Activated CD8-positive, alpha-beta T cell treated with anti-CD3 and anti-CD28 coated beads for 36 hours (primary cell): ENCODE measurements around the gene PSMD2. TPM values are rescaled to one million over a fixed set of nuclear protein-coding genes. Genes with fewer than 3 reads are reported as not detected.

Source experiments
- ATAC-seq: fragments of 200-7000 bp; cut with Tn5 transposase; one replicate; pipeline ENCODE4 v1.10.0; 2021; ENCODE audit warnings: mild to moderate bottlenecking, moderate library complexity
- CTCF ChIA-PET: fragments of 350-600 bp; sonication (Branson Sonifier 250); formaldehyde crosslinking; loops from one replicate; lab custom pipeline; 2021; ENCODE audit warnings: antibody characterized with exemption; lab: Charles Lee
- POLR2A ChIA-PET: fragments of 350-600 bp; sonication (Branson Sonifier 250); formaldehyde crosslinking; loops from one replicate; lab custom pipeline; 2021; ENCODE audit warnings: antibody characterized with exemption; lab: Charles Lee
- DNase-seq: peaks from one replicate; pipeline ENCODE4 v3.0.0-alpha.2; 2020
- H3K27ac Mint-ChIP-seq: one replicate; pipeline ENCODE4 v1.8.0; 2021; ENCODE audit warnings: mild to moderate bottlenecking, mixed read lengths
- H3K27me3 Mint-ChIP-seq: one replicate; pipeline ENCODE4 v1.8.0; 2021; ENCODE audit warnings: mixed read lengths
- H3K36me3 Mint-ChIP-seq: one replicate; pipeline ENCODE4 v1.8.0; 2021; ENCODE audit warnings: low read depth, mixed read lengths
- H3K4me1 Mint-ChIP-seq: one replicate; pipeline ENCODE4 v1.8.0; 2021; ENCODE audit warnings: low read depth, mixed read lengths
- H3K4me3 Mint-ChIP-seq: one replicate; pipeline ENCODE4 v1.8.0; 2021; ENCODE audit warnings: mild to moderate bottlenecking, moderate library complexity, mixed read lengths
- H3K9me3 Mint-ChIP-seq: one replicate; pipeline ENCODE4 v1.8.0; 2021; ENCODE audit warnings: mixed read lengths
- CTCF ChIP-seq: fragments of 200-600 bp; IDR thresholded peaks from one replicate; pipeline ENCODE4 v1.8.0; 2022; ENCODE audit warnings: antibody characterized with exemption, mild to moderate bottlenecking
- intact Hi-C: fragments of 100-400 bp; cut with micrococcal nuclease; formaldehyde crosslinking; loops from one replicate; pipeline ENCODE4 v1.10.0; 2022
- total RNA-seq, 2 experiments: library from RNA; stranded (reverse); gene quantifications; one replicate each; pipeline ENCODE4 v1.2.3, GENCODE V29; 2021

PSMD2 gene
- total RNA-seq, 2 experiments from 2014 or later, result 220 to 221 TPM

DNA sequence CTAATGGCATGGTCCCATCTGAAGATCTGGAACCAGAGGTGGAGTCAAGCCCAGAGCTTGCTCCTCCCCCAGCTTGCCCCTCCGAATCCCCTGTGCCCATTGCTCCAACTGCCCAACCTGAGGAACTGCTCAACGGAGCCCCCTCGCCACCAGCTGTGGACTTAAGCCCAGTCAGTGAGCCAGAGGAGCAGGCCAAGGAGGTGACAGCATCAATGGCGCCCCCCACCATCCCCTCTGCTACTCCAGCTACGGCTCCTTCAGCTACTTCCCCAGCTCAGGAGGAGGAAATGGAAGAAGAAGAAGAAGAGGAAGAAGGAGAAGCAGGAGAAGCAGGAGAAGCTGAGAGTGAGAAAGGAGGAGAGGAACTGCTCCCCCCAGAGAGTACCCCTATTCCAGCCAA is 22.6 kb downstream of the PSMD2 start:
- Mint-ChIP-seq H3K4me1 (peaks cover 48% of the 10 kb centered on the region), H3K4me3 (no peak overlapping the region), H3K36me3 (peaks cover 82% of the 10 kb centered on the region), H3K27ac (no peak overlapping the region), H3K9me3 (no peaks in the 10 kb centered on the region), H3K27me3 (no peaks in the 10 kb centered on the region)
- no peak for TF ChIP-seq CTCF
- ATAC-seq (no peak), DNase-seq (no peak)
- CTCF ChIA-PET, result no interaction called here
- POLR2A ChIA-PET, result interaction anchor here (0.8 to 5.6 kb wide), 5 partner anchors 7 to 16 kb away, joined by 3 to 45 read pairs (median 12); partner anchors contain the start of gene FAM131A
- intact Hi-C loops, result no loop called here

- Mint-ChIP-seq H3K9me3 (no peaks in the 10 kb centered on the region), H3K27me3 (no peaks in the 10 kb centered on the region), H3K4me1 (peaks cover 35% of the 10 kb centered on the region), H3K27ac (no peak overlapping the region), H3K36me3 (peaks cover 82% of the 10 kb centered on the region), H3K4me3 (no peak overlapping the region)
- ChIA-PET POLR2A (interaction anchor here (0.8 to 5.9 kb wide), 5 partner anchors 6 to 28 kb away, joined by 3 to 58 read pairs (median 6); no protein-coding TSS in a partner anchor), CTCF (interaction anchor here (1.5 kb wide), 1 partner anchor 29 kb away, joined by 3 read pairs; no protein-coding TSS in a partner anchor)
- intact Hi-C loops, result no loop called here
- DNase-seq (no peak), ATAC-seq (no peak)
- no peak for TF ChIP-seq CTCF
Measured at GRCh38 chr3:184322731-184323487, 23.9 kb downstream of the PSMD2 start.

DNA sequence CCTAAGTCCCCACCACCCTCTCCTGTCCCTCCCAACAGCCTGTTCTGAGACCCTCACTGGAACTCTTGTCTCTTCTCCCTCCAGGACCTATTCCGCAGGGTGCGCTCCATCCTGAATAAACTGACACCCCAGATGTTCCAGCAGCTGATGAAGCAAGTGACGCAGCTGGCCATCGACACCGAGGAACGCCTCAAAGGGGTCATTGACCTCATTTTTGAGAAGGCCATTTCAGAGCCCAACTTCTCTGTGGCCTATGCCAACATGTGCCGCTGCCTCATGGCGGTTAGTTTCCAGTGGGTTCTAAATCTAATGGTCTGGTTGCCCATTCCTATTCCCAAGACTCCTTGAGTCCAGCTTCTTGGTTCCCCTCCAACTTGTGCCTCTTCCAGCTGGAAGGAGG is 24.7 kb downstream of the PSMD2 start:
- no peaks in the 10 kb centered on the region for H3K9me3 Mint-ChIP-seq
- peak overlapping the region; percentile 14 for H3K27ac Mint-ChIP-seq
- intact Hi-C loops, result no loop called here
- no peak for TF ChIP-seq CTCF
- ChIA-PET POLR2A (interaction anchor here (0.6 to 5.9 kb wide), 7 partner anchors 8 to 42 kb away, joined by 3 to 58 read pairs (median 4); no protein-coding TSS in a partner anchor), CTCF (interaction anchor here (1.5 kb wide), 1 partner anchor 30 kb away, joined by 3 read pairs; no protein-coding TSS in a partner anchor)
- no peak overlapping the region for H3K4me3 Mint-ChIP-seq
- peaks cover 86% of the 10 kb centered on the region for H3K36me3 Mint-ChIP-seq
- H3K27me3 Mint-ChIP-seq, result no peaks in the 10 kb centered on the region
- DNase-seq (no peak), ATAC-seq (no peak)
- H3K4me1 Mint-ChIP-seq, result peaks cover 32% of the 10 kb centered on the region

DNA sequence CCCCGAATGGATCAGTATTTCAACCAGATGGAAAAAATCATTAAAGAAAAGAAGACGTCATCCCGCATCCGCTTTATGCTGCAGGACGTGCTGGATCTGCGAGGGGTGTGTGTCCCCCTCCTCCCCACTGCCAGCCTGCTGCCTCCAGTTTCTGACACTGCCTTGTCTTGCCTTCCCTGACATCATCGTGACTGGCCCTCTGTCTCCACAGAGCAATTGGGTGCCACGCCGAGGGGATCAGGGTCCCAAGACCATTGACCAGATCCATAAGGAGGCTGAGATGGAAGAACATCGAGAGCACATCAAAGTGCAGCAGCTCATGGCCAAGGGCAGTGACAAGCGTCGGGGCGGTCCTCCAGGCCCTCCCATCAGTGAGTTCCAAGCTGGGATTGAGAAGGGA is 26.2 kb downstream of the PSMD2 start:
- CTCF ChIA-PET, result interaction anchor here (1.0 to 2.4 kb wide), 3 partner anchors 13 to 28 kb away, joined by 3 to 6 read pairs (median 3); no protein-coding TSS in a partner anchor
- TF ChIP-seq CTCF, result no peak
- Mint-ChIP-seq H3K27me3 (no peaks in the 10 kb centered on the region), H3K9me3 (no peaks in the 10 kb centered on the region), H3K4me3 (no peak overlapping the region), H3K36me3 (peaks cover 91% of the 10 kb centered on the region), H3K27ac (peak overlapping the region; percentile 78), H3K4me1 (peaks cover 31% of the 10 kb centered on the region)
- no peak for DNase-seq
- ATAC-seq, result no peak
- POLR2A ChIA-PET, result interaction anchor here (1.2 to 5.9 kb wide), 4 partner anchors 10 to 13 kb away, joined by 3 to 58 read pairs (median 14); partner anchors contain the start of gene FAM131A
- intact Hi-C loops, result no loop called here
